CD14-positive monocyte (primary cell): ENCODE results near the gene ANGPTL2. TPM values are rescaled to one million over a fixed set of nuclear protein-coding genes. Genes with fewer than 3 reads are reported as not detected.

Experiments
- DNase-seq, 3 donors: peaks; one replicate each; pipeline ENCODE4 v3.0.0-alpha.2; 2011 to 2022
- H2AFZ ChIP-seq: 2 replicates; pipeline ENCODE4 v1.6.0; 2012; ENCODE audit warnings: mild to moderate bottlenecking, low read depth, low read length, inconsistent platforms; ENCODE audit not compliant: insufficient read depth, poor library complexity, severe bottlenecking
- H3K27ac ChIP-seq, 2 donors: 1 replicate in 1 of 2; 2 replicates in 1 of 2; pipeline ENCODE4 v1.5.1; 2012 to 2013; ENCODE audit warnings: low read length in 2 of 2, control low read depth in 1 of 2, inconsistent platforms in 1 of 2, low read depth in 1 of 2, mild to moderate bottlenecking in 1 of 2
- H3K27me3 ChIP-seq, 2 donors: one replicate each; pipeline versions ENCODE4 v1.6.0 to v1.6.1; 2011 to 2013; ENCODE audit warnings: low read length in 2 of 2; ENCODE audit not compliant: control insufficient read depth in 2 of 2, insufficient read depth in 2 of 2
- H3K36me3 ChIP-seq, 2 donors: replicated peaks in 1 of 2; 1 replicate in 1 of 2; 2 replicates in 1 of 2; pipeline versions ENCODE4 v1.5.1 to v1.6.1; 2012 to 2013; ENCODE audit warnings: low read length in 2 of 2, control low read depth in 1 of 2, inconsistent platforms in 1 of 2, mild to moderate bottlenecking in 1 of 2; ENCODE audit not compliant: insufficient read depth in 2 of 2, control insufficient read depth in 1 of 2
- H3K4me1 ChIP-seq, 2 donors: 1 replicate in 1 of 2; 2 replicates in 1 of 2; pipeline versions ENCODE4 v1.5.1 to v1.6.1; 2012 to 2013; ENCODE audit warnings: low read length in 2 of 2, control low read depth in 1 of 2, inconsistent platforms in 1 of 2, mild to moderate bottlenecking in 1 of 2, moderate library complexity in 1 of 2; ENCODE audit not compliant: insufficient read depth in 2 of 2, control insufficient read depth in 1 of 2
- H3K4me2 ChIP-seq: replicated peaks from 2 replicates; pipeline ENCODE3; 2012; ENCODE audit warnings: low read length, moderate library complexity, mild to moderate bottlenecking; ENCODE audit not compliant: poor library complexity, severe bottlenecking; ENCODE audit errors: extremely low read depth
- H3K4me3 ChIP-seq, 3 experiments: fragments of 200-600 bp in 1 of 3; sonication (generic) in 1 of 3; replicated peaks in 1 of 3; 1 replicate in 2 of 3; 2 replicates in 1 of 3; pipeline ENCODE4 v1.5.1; 2011 to 2013; ENCODE audit warnings: low read length in 3 of 3, mild to moderate bottlenecking in 3 of 3, control low read depth in 2 of 3, low read depth in 2 of 3, inconsistent platforms in 1 of 3, moderate library complexity in 1 of 3
- H3K79me2 ChIP-seq: 2 replicates; pipeline ENCODE4 v1.6.0; 2012; ENCODE audit warnings: mild to moderate bottlenecking, control low read depth, inconsistent platforms, low read length, moderate library complexity; ENCODE audit not compliant: insufficient read depth
- H3K9ac ChIP-seq: 2 replicates; pipeline ENCODE4 v1.6.0; 2017; ENCODE audit warnings: low read length, mild to moderate bottlenecking; ENCODE audit not compliant: insufficient read depth, poor library complexity, severe bottlenecking
- H3K9me3 ChIP-seq, 2 donors: replicated peaks in 1 of 2; 1 replicate in 1 of 2; 2 replicates in 1 of 2; pipeline versions ENCODE4 v1.5.1 to v1.6.1; 2012 to 2013; ENCODE audit warnings: low read length in 2 of 2, control low read depth in 1 of 2; ENCODE audit not compliant: control insufficient read depth in 1 of 2, insufficient read depth in 1 of 2
- H4K20me1 ChIP-seq: 2 replicates; pipeline ENCODE4 v1.6.0; 2012; ENCODE audit warnings: mild to moderate bottlenecking, low read length, control low read depth, moderate library complexity; ENCODE audit not compliant: insufficient read depth
- H3K27ac Mint-ChIP-seq, 7 donors: one replicate each; pipeline ENCODE4 v1.8.0; 2020; ENCODE audit warnings: mild to moderate bottlenecking in 7 of 7, mixed read lengths in 7 of 7, moderate library complexity in 6 of 7, inconsistent platforms in 2 of 7
- H3K27me3 Mint-ChIP-seq, 3 donors: one replicate each; pipeline ENCODE4 v1.8.0; 2021 to 2022; ENCODE audit warnings: low read depth in 3 of 3, mild to moderate bottlenecking in 3 of 3, mixed read lengths in 3 of 3, moderate library complexity in 3 of 3, inconsistent platforms in 1 of 3
- H3K36me3 Mint-ChIP-seq, 2 donors: one replicate each; pipeline ENCODE4 v1.8.0; 2020; ENCODE audit warnings: mixed read lengths in 2 of 2, inconsistent platforms in 1 of 2, mild to moderate bottlenecking in 1 of 2
- H3K4me1 Mint-ChIP-seq: one replicate; pipeline ENCODE4 v1.8.0; 2020; ENCODE audit warnings: mild to moderate bottlenecking, mixed read lengths
- H3K4me3 Mint-ChIP-seq, 2 donors: one replicate each; pipeline ENCODE4 v1.8.0; 2020; ENCODE audit warnings: mild to moderate bottlenecking in 2 of 2, mixed read lengths in 2 of 2, moderate library complexity in 1 of 2
- H3K9me3 Mint-ChIP-seq, 7 donors: one replicate each; pipeline ENCODE4 v1.8.0; 2020 to 2022; ENCODE audit warnings: mixed read lengths in 7 of 7, mild to moderate bottlenecking in 6 of 7, moderate library complexity in 6 of 7, inconsistent platforms in 2 of 7
- WGBS: methylation state at CpG from one replicate; pipeline ENCODE4 v1.1.5; 2013; ENCODE audit warnings: missing lambda C conversion rate; ENCODE audit not compliant: insufficient coverage; 5-methylcytosine and 5-hydroxymethylcytosine counted together
- intact Hi-C, 2 donors: fragments of 100-400 bp; cut with micrococcal nuclease; formaldehyde crosslinking; loops; one replicate each; pipeline versions ENCODE4 v1.15.0 to v1.15.1; 2023
- polyA plus RNA-seq, 3 donors: library from polyadenylated mRNA; depleted of rRNA in 1 of 3; unstranded in 2 of 3; stranded (reverse) in 1 of 3; fragments of 300-500 nt in 2 of 3; fragments of >200 nt in 1 of 3; fragmentation: Illumina TruSeq in 2 of 3; gene quantifications; 1 replicate in 2 of 3; 2 replicates in 1 of 3; pipeline ENCODE4 v1.2.3, GENCODE V29; 2012 to 2021
- TF ChIP-seq, protein P1 (sequence below): fragments of 200-600 bp; IDR thresholded peaks from one replicate; pipeline ENCODE4 v1.8.0; 2022; ENCODE audit warnings: antibody characterized with exemption, mild to moderate bottlenecking

Gene ANGPTL2
- polyA plus RNA-seq, 3 donors: not detected

DNA sequence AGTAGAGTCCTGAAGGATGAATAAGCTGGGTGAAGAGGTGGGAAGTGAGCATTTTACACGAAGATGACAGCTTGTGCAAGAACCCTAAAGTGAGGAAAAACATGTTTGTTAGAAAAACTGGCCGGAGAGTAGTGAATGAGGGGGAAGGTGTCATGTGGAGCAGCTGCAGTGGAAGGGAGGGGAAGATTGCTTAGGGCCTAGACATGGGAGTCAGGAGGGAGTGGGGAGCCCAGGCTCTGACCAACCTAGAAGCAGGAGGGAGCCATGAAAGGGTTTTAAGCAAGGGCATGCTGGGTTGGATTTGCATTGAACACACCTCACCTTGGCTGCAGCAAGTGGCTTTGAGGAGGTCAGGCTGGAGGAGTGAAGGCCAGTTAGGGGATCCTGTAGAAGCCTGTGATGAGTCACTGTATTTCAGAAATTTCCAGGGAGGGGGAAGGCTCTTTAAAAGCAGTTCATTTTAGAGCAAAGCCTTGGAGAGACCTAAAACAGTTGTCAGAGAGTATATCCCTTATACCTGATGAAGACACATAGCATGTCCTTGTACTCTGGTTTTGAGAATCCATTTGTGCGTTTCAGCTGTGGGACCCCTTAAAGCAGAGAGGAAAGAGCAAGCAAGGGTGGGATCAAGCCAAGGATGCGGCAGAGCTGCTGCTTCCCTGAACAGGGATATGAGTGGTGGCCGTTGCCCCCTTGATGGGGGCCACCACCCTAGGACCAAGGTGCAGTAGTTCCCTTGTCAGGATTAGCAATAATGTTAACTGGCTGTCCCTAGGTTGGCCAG is 45.4 kb downstream of the ANGPTL2 start:
- no peak overlapping the region for H3K27ac ChIP-seq
- Mint-ChIP-seq H3K36me3 (peaks cover 0 to 4% of the 10 kb centered on the region in 2 donors), H3K4me1 (peaks cover 5% of the 10 kb centered on the region), H3K27ac (no peak overlapping the region), H3K9me3 (peaks cover 1 to 5% (median 4%) of the 10 kb centered on the region in 7 donors), H3K27me3 (peaks cover 4 to 19% (median 9%) of the 10 kb centered on the region in 3 donors), H3K4me3 (peak overlapping the region in 1 of 2 donors; percentile 4)
- H3K4me3 ChIP-seq: no peak overlapping the region
- no peak for DNase-seq
- H3K79me2 ChIP-seq: no peaks in the 10 kb centered on the region
- TF ChIP-seq, protein P1, sequence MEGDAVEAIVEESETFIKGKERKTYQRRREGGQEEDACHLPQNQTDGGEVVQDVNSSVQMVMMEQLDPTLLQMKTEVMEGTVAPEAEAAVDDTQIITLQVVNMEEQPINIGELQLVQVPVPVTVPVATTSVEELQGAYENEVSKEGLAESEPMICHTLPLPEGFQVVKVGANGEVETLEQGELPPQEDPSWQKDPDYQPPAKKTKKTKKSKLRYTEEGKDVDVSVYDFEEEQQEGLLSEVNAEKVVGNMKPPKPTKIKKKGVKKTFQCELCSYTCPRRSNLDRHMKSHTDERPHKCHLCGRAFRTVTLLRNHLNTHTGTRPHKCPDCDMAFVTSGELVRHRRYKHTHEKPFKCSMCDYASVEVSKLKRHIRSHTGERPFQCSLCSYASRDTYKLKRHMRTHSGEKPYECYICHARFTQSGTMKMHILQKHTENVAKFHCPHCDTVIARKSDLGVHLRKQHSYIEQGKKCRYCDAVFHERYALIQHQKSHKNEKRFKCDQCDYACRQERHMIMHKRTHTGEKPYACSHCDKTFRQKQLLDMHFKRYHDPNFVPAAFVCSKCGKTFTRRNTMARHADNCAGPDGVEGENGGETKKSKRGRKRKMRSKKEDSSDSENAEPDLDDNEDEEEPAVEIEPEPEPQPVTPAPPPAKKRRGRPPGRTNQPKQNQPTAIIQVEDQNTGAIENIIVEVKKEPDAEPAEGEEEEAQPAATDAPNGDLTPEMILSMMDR: no peak
- H4K20me1 ChIP-seq: no peaks in the 10 kb centered on the region
- H3K9ac ChIP-seq: no peak overlapping the region
- no peaks in the 10 kb centered on the region for H3K4me1 ChIP-seq
- no peaks in the 10 kb centered on the region for H3K36me3 ChIP-seq
- H3K4me2 ChIP-seq: no peak overlapping the region
- intact Hi-C loops: no loop called here
- H3K27me3 ChIP-seq: no peaks in the 10 kb centered on the region
- WGBS: 51% methylated on average over 3 of the region's 5 CpGs
- peaks cover 0 to 2% of the 10 kb centered on the region in 2 donors for H3K9me3 ChIP-seq
- no peak overlapping the region for H2AFZ ChIP-seq

DNA sequence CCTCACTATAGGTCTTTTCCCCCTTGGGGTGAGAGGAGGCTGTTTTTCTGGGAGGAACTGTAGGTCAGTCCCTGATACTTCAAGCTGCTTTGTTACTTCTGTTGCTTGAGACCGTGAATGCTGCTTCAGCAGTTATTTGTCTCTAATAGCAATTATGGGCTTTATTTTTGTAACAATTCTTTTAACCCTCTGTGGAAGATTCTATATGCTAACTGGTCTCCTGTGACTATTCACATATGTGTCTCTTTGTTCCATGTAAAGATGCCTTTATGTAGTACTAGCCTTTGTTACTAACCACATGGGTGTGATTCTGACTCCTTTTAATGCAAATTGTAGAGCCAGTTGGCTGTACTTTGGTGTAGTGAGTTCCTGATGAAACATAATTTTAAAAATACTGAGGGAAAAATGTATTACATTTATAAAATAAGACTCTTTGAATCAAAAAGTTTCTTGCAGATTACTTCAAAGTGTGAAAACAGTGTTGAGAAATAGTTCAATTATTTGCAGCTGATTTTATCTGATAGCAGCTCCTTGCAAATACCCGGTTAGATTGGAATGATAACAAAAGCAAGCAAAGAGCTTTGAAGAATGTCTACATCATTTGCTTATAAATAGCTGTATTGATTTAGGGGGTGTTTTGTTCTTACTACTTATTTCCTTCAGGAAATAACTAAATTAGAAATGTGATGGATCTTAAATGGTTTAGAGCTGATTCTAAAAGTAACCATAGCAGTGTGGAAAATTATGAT is 46.6 kb downstream of the ANGPTL2 start:
- Histone ChIP-seq H3K4me3 (no peak overlapping the region), H3K4me2 (no peak overlapping the region), H3K36me3 (no peaks in the 10 kb centered on the region), H2AFZ (no peak overlapping the region), H3K79me2 (no peaks in the 10 kb centered on the region), H3K9me3 (peaks cover 0 to 3% of the 10 kb centered on the region in 2 donors), H3K27me3 (no peaks in the 10 kb centered on the region), H4K20me1 (no peaks in the 10 kb centered on the region), H3K27ac (no peak overlapping the region), H3K9ac (no peak overlapping the region), H3K4me1 (no peaks in the 10 kb centered on the region)
- intact Hi-C loops: no loop called here
- TF ChIP-seq, protein P1: no peak
- Mint-ChIP-seq H3K4me1 (peaks cover 5% of the 10 kb centered on the region), H3K36me3 (peaks cover 0 to 7% of the 10 kb centered on the region in 2 donors), H3K27me3 (peaks cover 4 to 16% (median 9%) of the 10 kb centered on the region in 3 donors), H3K4me3 (no peak overlapping the region), H3K27ac (no peak overlapping the region), H3K9me3 (peaks cover 2 to 15% (median 9%) of the 10 kb centered on the region in 7 donors)
- DNase-seq: no peak
- WGBS: no CpG with 5 or more reads among the region's 2 CpGs
